HG02610 (cell line): ENCODE results near the gene SPTLC2.
A peak's percentile ranks its signal among the peaks of the same experiment; 100 is the strongest.
"Not testable (repeated sequence)": the region's sequence is repeated elsewhere in the genome, so short reads cannot be mapped to it uniquely, and the experiment has no call there.

Source experiments
- ATAC-seq: cut with Tn5 transposase; IDR thresholded peaks from one replicate; pipeline ENCODE4 v1.9.1; 2021; ENCODE audit warnings: mild to moderate bottlenecking, moderate library complexity; ENCODE audit not compliant: unreplicated experiment

SPTLC2 gene

DNA sequence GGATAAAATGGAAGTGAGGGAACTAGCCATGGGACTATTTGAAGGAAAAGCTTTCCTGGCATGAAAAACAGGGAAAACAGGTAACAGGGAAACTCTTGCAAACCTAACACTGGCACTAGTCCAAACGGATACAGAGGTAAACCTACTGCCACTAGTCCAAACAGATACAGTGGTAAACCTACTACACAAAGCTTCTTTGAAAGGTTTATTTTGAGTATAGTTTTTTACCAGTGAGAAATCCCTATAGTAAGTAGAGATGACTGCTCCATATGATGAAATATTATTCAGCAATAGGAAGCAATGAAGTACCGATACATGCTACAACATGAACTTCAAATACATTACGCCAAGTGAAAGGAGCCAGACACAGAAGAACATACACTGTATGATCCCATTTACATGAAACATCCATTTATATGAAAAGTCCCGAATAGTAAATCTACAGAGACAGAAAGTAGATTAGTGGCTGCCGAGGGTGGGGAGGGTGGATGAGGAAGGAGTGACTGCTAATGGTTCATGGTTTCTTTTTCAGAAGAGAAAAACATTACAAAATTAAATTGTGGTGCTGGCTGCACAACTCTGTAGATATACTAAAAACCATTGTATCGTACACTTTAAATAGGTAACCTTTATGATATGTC, 25.5 kb downstream of the SPTLC2 start:
- ATAC-seq, result no peak

GRCh38 chr14:77589099-77589498, 27.3 kb downstream of the SPTLC2 start:
- ATAC-seq, result no peak

DNA sequence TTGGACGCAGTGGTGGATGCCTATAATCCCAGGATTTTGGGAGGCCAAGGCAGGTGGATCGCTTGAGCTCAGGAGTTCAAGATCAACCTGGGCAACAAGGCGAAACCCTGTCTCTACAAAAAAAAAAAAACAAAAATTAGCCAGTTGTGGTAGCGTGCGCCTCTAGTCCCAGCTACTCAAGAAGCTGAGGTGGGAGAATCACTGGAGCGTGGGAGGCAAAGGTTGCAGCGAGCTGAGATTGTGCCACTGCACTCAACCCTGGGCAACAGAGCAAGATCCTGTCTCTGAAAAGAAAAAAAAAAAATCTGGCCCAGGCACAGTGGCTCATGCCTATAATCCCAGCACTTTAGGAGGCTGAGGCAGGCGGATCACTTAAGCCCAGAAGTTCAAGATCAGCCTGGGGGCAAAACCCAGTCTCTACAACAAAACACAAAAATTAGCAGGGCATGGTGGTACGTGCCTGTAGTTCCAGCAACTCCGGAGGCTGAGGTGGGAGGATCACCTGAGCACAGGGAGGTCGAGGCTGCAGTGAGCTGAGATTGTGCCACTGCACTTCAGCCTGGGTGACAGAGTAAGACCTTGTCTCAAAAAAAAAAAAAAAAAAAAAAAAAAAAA, 27.9 kb downstream of the SPTLC2 start:
- ATAC-seq, result not testable (repeated sequence)

GRCh38 chr14:77585385-77585784, 31.1 kb downstream of the SPTLC2 start:
- no peak for ATAC-seq

- no peak for ATAC-seq
Observed at GRCh38 chr14:77584809-77585208, 31.6 kb downstream of the SPTLC2 start.

GRCh38 chr14:77583657-77584056, 32.8 kb downstream of the SPTLC2 start:
- no peak for ATAC-seq

- no peak for ATAC-seq
Observed at GRCh38 chr14:77582511-77582910, 33.9 kb downstream of the SPTLC2 start.

DNA sequence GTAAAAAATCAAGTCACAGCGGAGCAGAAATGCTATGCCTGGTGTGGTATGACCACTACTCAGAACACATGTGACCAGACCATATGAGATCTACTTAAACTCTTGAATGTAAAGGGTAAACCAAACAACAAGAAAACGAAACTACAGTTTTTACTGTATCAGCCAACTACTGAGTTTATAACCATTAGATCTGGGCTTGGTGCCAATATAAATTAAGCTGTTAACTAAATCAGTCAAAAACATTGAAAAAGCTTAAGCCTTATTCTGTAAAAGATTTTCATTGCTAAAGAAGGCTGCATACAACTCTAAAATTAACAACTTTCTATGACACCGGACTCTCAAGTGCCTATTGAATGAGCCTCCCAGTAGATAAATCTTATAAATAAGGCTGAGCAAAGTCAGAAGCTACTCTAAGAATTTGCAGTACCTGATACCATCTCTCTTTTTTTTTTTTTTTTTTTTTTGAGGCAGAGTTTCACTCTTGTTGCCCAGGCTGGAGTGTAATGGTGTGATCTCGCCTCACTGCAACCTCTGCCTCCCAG, 35.4 kb downstream of the SPTLC2 start:
- peak; percentile 98 for ATAC-seq

- peak; percentile 31 for ATAC-seq
Observed at GRCh38 chr14:77580477-77580876, 36.0 kb downstream of the SPTLC2 start.

- ATAC-seq, result no peak
Observed at GRCh38 chr14:77579780-77580179, 36.7 kb downstream of the SPTLC2 start.

DNA sequence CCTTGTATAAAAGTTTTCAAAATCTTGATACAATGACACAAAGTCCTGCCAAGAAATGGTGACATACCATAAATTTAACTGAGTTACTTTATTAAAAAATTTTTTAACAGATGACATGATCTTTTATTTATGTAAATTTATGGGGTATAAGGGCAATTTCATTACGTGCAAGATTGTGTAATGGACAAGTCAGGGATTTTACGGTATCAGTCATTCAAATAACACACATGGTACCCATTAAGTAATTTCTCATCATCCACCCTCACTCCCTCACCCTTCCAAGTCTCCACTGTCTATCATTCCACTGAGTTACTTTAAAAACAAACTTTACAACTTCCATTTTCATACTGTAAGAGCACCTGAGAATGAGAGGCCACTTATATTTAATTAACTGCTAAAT, 37.4 kb downstream of the SPTLC2 start:
- ATAC-seq, result no peak

- ATAC-seq, result no peak
Observed at GRCh38 chr14:77574446-77575115, 41.9 kb downstream of the SPTLC2 start.

- ATAC-seq, result no peak
Observed at GRCh38 chr14:77573964-77574363, 42.5 kb downstream of the SPTLC2 start.

GRCh38 chr14:77570706-77571268, 45.6 kb downstream of the SPTLC2 start:
- ATAC-seq, result no peak

GRCh38 chr14:77565994-77566305, 50.5 kb downstream of the SPTLC2 start:
- no peak for ATAC-seq

GRCh38 chr14:77565289-77565993, 51.0 kb downstream of the SPTLC2 start:
- ATAC-seq, result no peak

DNA sequence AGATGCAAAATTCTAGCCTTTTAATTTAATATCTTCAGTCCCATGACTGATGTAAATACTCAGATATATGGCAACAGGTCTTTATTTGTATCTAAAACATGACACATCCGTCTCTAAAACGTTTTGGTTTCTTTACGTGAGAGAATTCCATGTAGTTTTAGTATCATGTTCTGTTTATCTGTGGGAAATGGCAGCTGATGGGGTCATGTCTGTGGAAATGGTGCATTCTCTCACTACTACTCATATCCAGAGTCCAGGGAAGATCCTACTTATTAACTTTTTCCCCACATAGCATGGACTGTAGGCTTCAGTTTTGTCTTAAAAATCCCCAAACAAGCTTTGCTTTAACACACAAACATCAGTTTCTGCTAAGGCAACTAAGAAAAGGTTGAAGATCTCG, 53.8 kb downstream of the SPTLC2 start:
- ATAC-seq, result peak; percentile 40

DNA sequence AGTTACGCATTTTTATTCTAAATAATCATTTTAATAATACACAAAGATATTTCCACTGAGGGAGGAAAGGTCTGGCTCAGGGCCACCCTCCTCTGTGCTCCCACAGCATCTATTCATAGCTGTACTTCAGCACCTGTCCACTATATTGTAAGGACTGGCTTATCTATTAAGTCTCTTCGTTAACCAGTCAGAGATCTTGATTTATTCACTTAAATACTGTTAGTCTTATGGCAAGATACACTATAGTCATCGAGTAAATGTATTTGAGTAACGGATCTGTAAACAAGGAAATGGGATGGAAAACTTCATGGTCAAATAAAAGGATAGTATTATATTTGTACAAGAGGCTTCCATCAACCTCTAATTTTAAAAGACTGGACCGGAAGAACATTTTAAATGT, 54.6 kb downstream of the SPTLC2 start:
- ATAC-seq, result no peak

DNA sequence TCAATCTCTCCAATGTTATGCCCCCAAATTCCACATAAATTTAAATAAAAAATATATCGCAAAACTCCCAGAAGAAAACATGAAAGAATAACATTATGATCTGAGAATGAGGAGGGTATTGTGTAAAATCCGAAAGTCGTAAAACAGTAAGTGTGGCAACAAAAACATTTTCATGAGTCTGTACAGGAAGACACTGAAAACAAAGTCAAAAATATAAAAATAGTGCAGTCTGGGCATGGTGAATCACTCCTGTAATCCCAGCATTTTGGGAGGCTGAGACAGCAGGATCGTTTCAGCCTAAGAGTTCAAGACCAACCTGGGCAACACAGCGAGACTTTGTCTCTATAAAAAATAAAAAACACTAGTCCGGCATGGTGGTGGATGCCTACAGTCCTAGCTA, 57.1 kb downstream of the SPTLC2 start:
- ATAC-seq, result no peak

DNA sequence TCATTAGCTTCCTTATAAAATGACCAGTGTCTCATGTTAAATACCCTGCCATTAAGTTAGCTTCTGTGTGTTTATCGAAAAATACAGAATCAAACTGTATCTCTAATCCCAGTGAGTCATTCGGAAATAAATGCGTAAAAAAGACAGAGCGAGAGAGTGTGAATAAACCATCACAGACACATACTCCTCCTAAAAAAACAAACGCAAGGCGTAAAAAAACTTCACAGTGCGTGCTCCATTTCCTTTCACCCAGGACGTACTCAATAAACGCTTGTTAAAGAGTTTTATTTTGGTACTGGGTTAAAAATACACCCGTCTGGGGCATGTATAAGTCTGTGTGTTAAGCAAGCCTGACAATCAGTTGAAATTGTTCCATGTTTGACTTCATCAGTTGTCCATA, 59.0 kb downstream of the SPTLC2 start:
- no peak for ATAC-seq

DNA sequence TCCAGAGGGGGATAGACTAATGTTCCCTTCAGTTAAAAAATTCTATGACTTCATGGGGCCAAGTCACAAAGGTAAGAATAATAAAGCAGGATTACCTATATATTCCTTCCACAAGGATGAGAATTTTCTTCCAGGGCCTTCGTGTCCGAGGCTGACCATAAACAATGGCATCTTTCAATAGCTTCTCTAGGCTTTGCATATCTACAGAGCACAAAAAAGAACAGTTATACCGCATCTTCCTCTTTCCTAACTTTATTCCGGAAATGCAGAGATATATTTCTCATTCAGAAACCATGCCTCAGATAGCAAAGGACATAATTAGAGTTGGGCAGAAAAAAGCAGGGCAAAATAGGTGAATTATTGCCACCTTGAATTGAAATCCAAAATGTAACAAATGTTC, 59.5 kb downstream of the SPTLC2 start:
- no peak for ATAC-seq
